ENCODE data around the gene NPAS4.
"Not testable (repeated sequence)": the region's sequence is repeated elsewhere in the genome, so short reads cannot be mapped to it uniquely, and the experiment has no call there.

The NPAS4 gene

GRCh38 chr11:66415423-66415822, 5.4 kb upstream of the NPAS4 start:
- no peak for FAIRE-seq

DNA sequence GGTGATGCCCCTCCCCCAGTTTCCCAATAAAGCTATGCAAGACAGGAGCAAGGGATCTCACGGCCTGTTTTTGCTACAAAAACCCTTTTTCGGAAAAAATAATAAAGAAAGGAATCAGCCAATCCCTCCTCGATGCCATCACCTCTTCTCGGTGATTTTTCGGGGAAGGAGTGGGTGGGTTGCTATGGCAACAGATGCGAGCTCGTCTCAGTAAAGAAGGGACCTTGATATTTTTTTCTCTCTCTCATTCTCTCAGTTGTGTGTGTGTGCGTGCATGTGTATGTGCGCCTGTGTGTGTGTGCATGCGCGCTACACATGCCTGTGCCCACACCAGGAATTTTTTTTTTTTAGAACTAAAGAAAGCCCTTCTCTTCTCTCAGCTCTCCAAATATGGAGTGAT, 3.8 kb upstream of the NPAS4 start:
- no peak for FAIRE-seq
- no peak for DNase-seq (ENCODE audit: extremely low spot score, insufficient read length, low read depth)

More at GRCh38 chr11:66415423-66415822, 5.4 kb upstream of the NPAS4 start:
- DNase-seq (ENCODE audit: extremely low spot score, insufficient read length, low read depth) = no peak

DNA sequence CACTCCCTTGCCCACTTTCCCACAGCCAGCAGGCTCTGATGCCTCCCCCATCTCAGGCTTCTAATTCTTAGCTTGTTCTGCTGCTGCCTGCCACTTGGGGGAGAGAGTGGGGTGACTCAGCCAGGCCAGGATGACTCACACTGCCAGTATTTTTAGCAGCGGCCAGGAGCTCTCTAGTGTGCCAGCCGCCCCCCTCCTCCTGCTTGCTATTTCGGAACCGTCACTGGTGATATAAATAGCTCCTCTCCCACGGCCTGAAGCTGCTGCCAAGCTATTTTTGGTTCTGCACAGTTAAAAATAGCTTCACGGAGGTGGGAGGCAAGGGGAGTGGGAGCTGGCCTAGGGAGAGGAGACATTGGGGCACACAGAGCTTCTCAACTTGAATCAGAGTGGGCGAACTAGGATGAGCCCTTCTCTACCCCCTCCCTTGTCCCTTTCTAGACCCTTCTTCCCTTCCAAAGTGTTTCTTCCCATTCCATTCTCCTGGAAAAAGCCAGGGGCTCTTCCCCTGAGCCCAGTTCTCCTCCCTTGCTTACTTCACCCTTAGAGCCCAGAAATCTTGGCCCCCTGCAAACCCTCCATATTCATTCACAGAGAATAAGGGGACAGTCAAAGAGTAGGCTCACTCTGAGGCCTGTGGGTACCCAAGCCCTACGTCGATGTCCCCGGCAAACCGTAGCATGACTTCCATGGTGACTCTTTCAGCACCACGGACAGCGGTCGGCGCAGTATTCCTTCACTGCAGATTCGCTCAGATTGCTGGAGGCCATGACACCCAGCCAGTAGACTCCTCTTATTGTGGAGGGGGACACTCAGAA, 2.5 kb upstream of the NPAS4 start:
- FAIRE-seq = peak; percentile 36
- no peak for DNase-seq (ENCODE audit: extremely low spot score, insufficient read length, low read depth)

GRCh38 chr11:66418986-66419308, 1.9 kb upstream of the NPAS4 start:
- no peak for FAIRE-seq
- DNase-seq (ENCODE audit: extremely low spot score, insufficient read length, low read depth) = no peak

GRCh38 chr11:66419825-66420224, 1.0 kb upstream of the NPAS4 start:
- DNase-seq (ENCODE audit: extremely low spot score, insufficient read length, low read depth) (no peak), FAIRE-seq (no peak)

DNA sequence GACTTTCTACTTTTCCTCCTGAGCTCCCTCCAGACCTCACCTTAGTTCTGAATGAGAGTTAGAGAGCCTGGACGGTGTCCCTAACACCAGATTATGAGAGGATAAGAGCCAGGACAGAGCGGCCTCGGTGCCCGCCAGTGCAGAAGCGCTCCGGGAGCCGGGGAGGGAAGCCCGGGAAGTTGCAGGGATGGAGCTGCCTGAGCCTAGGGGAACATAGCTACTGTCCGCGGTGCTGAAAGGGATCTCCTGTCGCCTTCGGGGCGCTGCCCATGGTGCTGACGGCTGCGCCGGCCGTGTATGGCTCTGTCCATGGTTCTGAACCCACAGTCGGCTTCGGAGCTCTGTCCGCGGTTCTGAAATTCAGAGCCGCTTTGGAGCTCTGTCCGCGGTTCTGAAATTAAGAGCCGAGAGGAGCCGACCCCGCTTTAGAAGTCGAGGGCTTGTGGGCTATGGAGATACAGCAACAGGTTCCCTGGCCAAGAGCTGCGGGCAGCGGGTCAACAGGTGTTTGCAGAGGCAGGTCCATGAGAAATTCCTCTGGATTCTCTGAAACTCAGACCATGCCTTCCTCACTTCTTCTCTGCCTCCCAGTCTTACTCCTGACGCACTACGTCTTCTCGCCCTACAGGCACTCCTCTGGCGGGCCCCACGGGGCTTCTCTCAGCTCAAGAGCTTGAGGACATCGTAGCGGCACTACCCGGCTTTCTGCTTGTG, 814 bp downstream of the NPAS4 start:
- DNase-seq (ENCODE audit: extremely low spot score, insufficient read length, low read depth) (peak; percentile 75), FAIRE-seq (peak; percentile 83)

- DNase-seq (ENCODE audit: extremely low spot score, insufficient read length, low read depth) (no peak), FAIRE-seq (no peak)
Observed at GRCh38 chr11:66426314-66426713, 5.5 kb downstream of the NPAS4 start.

DNA sequence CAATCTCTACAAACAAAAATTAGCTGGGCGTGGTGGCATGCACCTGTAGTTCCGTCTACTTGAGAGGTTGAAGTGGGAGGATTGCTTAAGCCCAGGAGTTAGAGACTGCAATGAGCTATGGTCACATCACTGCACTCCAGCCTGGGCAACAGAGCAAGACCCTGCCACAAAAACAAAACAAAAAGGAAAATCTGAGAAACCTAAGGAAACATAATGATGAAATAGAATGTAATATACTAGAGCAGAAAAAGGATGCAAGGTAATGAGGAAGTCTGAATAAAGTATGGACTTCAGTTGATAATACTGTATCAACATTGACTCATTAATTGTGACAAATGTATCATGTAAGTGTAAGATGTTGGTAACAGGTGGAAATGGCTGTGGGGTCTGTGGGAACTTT, 8.1 kb downstream of the NPAS4 start:
- FAIRE-seq (no peak), DNase-seq (ENCODE audit: extremely low spot score, insufficient read length, low read depth) (no peak)

DNA sequence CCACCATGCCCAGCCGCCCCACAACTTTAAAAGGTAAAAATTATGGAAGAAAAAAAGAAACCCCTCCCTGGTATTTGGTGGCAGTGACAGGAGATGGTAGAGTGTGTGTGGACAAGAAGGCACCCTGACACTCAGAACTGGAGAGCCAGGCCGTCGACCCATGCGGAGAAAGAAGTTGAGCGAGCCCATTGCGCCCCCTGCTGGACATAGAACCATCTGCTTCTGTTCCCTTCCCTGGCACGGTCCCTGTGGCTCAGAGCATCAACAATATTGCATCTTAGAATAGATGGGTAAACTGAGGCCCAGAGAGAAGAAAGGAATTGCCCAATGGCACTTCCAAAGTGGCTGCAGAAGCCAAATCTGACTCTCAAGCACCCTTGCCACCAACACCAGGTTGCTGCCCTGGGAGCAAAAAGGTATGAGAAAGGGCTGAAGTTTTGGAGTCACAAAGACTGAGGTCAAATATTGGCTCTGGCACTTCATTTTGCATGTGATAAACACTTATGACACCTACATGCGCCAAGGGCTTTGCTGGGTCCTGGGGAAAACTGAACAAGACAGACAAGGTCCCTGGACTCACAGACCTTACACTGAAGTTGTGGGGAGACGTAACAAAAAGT, 9.3 kb downstream of the NPAS4 start:
- FAIRE-seq (peak; percentile 84), DNase-seq (ENCODE audit: extremely low spot score, insufficient read length, low read depth) (peak; percentile 61)

- DNase-seq (ENCODE audit: extremely low spot score, insufficient read length, low read depth); FAIRE-seq: not testable (repeated sequence)
Observed at GRCh38 chr11:66431287-66431686, 10.5 kb downstream of the NPAS4 start.

DNA sequence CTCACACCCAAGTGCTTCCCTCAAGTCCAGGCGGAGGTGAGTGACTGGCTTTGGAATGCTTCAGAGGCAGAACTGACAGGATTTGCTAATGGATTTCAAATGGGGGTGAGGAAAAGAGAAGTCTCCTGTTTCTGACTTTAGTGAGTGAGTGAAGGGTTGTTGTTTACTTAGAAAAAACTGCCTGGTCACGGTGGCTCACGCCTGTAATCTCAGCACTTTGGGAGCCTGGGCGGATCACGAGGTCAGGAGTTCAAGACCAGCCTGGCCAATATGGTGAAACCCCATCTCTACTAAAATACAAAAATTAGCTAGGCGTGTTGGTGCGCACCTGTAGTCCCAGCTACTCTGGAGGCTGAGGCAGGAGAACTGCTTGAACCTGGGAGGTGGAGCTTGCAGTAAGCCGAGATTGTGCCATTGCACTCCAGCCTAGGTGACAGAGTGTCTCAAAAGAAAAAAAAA, 11.1 kb downstream of the NPAS4 start:
- FAIRE-seq; DNase-seq (ENCODE audit: extremely low spot score, insufficient read length, low read depth): not testable (repeated sequence)

GRCh38 chr11:66432597-66432996, 11.8 kb downstream of the NPAS4 start:
- FAIRE-seq (no peak), DNase-seq (ENCODE audit: extremely low spot score, insufficient read length, low read depth) (no peak)

GRCh38 chr11:66437979-66438503, 17.2 kb downstream of the NPAS4 start:
- no peak for FAIRE-seq
- DNase-seq (ENCODE audit: extremely low spot score, insufficient read length, low read depth) = no peak

DNA sequence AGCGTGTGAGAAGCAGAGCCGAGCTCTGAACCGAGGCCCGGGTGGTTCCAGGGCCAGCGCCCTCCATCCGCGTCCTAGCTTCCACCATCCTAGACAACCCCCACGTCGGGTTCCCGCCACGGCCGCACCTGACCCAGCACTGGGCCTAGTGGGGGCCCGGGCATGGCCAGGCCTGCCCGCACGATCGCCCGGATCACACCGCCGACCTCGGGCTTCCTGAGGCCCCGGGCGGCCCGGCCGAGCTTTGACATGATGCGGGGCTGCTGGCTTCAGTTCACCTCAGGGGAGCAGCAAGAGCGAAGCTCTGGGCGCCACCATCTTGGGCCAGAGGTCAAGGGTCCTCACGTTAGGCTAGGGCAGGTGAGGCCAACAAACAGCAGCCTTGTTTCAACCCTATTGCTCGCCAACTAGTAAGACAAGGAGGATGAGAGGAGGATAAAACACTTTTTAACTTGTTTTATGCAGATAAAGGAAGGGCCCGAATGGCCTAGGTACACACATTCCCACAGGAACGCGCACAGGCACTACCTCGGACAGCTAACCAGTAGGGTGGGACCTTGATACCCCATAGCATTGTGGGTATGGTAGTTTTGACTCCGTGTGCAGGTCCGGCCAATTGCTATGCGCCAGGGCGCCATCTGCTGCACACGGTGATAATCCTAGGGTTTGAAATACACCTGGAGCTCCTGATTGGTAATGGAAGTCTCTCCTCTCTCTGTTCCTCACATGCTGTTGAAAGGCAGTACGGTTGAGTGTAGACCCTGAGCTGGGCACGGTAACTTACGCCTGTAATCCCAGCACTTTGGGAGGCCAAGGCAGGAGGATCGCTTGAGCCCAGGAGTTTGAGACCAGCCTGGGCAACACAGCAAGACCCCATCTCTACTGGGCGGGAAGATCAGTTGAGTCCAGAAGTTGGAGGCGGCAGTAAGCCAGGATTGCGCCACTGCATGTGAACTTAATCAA, 17.9 kb downstream of the NPAS4 start, which contains the start of gene MRPL11:
Gene MRPL11 (minus strand): TSS at position 345 of the 963 bp plus-strand sequence. CDS start 94 bp downstream, at position 251.
- DNase-seq (ENCODE audit: extremely low spot score, insufficient read length, low read depth) = peak; percentile 94
- FAIRE-seq = peak; percentile 98

DNA sequence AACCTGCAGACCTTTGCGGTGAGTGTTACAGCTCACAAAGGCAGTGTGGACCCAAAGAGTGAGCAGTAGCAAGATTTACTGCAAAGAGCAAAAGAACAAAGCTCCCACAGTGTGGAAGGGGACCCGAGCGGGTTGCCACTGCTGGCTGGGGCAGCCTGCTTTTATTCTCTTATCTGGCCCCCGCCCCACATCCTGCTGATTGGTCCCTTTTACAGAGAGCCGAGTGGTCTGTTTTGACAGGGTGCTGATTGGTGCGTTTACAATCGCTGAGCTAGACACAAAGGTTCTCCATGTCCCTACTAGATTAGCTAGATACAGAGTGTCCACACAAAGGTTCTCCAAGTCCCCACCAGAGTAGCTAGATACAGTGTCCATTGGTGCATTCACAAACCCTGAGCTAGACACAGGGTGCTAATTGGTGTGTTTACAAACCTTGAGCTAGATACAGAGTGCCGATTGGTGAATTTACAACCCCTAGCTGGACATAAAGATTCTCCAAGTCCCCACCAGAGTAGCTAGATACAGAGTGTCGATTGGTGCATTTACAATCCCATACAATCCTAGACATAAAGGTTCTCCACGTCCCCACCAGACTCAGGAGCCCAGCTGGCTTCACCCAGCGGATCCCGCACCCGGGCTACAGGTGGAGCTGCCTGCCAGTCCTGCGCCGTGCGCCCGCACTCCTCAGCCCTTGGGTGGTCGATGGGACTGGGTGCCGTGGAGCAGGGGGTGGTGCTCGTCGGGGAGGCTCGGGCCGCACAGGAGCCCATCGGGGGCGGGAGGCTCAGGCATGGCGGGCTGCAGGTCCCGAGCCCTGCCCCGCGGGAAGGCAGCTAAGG, 19.5 kb downstream of the NPAS4 start:
- FAIRE-seq; DNase-seq (ENCODE audit: extremely low spot score, insufficient read length, low read depth): not testable (repeated sequence)

DNA sequence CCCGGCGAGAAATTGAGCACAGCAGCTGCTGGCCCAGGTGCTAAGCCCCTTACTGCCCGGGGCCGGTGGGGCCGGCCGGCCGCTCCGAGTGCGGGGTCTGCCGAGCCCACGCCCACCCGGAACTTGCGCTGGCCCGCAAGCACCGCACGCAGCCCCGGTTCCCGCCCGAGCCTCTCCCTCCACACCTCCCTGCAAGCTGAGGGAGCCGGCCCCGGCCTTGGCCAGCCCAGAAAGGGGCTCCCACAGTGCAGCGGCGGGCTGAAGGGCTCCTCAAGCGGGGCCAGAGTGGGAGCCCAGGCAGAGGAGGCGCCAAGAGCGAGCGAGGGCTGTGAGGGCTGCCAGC, 20.1 kb downstream of the NPAS4 start:
- not testable (repeated sequence) for DNase-seq (ENCODE audit: extremely low spot score, insufficient read length, low read depth); FAIRE-seq

- no peak for DNase-seq (ENCODE audit: extremely low spot score, insufficient read length, low read depth)
- no peak for FAIRE-seq
Observed at GRCh38 chr11:66443602-66444001, 22.8 kb downstream of the NPAS4 start.

DNA sequence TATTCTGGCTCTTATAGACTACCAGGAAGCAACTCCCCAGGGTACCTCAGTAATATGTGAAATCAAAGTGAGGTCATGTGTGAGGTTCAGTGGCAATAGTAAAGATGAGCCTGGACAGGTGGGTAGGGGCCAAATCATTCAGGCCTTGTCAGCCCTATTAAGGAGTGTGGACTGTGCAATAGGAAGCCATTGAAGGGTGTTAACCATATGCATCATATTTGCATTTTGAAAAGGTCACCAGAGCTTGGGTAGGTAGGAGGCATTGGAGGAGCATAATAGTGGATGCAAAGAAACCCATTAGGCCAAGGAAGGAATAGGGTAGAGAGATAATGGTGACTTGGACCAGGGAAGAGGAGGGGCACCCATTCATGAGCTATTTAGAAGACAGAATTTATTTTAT, 26.2 kb downstream of the NPAS4 start:
- FAIRE-seq = no peak

DNA sequence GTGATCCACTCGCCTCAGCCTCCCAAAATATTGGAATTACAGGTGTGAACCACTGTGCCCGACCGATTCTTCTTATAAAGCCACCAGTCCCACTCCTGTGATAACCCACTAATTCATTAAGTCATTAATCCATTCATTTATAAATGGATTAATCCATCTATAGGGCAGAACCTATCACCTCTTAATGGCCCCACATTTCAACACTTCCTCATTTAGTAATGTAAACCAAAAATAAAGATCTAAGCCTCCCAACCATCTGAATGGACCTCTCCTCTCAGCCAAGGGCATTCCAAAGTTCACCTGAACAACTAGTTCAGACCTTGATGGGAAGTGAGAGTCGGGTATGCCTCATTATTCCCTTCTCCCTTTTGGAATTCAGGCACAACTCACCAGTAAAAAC, 27.7 kb downstream of the NPAS4 start:
- no peak for FAIRE-seq
- DNase-seq (ENCODE audit: extremely low spot score, insufficient read length, low read depth) = no peak

More for the DNA sequence above, 26.2 kb downstream of the NPAS4 start:
- DNase-seq (ENCODE audit: extremely low spot score, insufficient read length, low read depth) = no peak

All from GM18507 (cell line).